HepG2 (cell line): ENCODE measurements around the gene NOP58. TPM values are rescaled to one million over a fixed set of nuclear protein-coding genes. Genes with fewer than 3 reads are reported as not detected.

Experiments
- ATAC-seq: fragments of 200-7000 bp; cut with Tn5 transposase; 3 replicates; pipeline ENCODE4 v1.9.1; 2020; ENCODE audit warnings: mild to moderate bottlenecking, moderate library complexity
- BruUV-seq: library from RNA; stranded (reverse); fragments of 400-500 nt; replicated peaks from 2 replicates; lab custom pipeline; 2021; lab: Mats Ljungman, UMichigan
- CTCF ChIA-PET: fragments of 300-600 bp; formaldehyde crosslinking; extraction: SDS; loops from one replicate; lab custom pipeline; 2021; ENCODE audit warnings: low total read pairs, inconsistent platforms, low intra/inter-chr PET ratio; lab: Yijun Ruan, JAX
- POLR2A ChIA-PET: fragments of 350-600 bp; sonication (Branson Sonifier 250); formaldehyde crosslinking; loops from one replicate; lab custom pipeline; 2020; ENCODE audit warnings: antibody characterized with exemption, inconsistent platforms; lab: Yijun Ruan, JAX
- DNase-seq: peaks from one replicate; pipeline ENCODE4 v3.0.0-alpha.2; 2015; ENCODE audit warnings: low spot score
- FAIRE-seq: peaks from 3 replicates; lab custom pipeline; 2011; peaks lifted over from hg19 to GRCh38; lab: Jason Lieb, UNC
- H2AFZ ChIP-seq: one replicate; pipeline ENCODE4 v1.6.1; 2011; ENCODE audit warnings: low read length, inconsistent platforms
- H3K27ac ChIP-seq: fragments of 300-600 bp; 3 replicates; pipeline ENCODE4 v1.8.0; 2011; ENCODE audit warnings: mixed run types, mild to moderate bottlenecking, mixed read lengths, low read length, inconsistent platforms; ENCODE audit not compliant: insufficient read depth; ENCODE audit errors: extremely low read length
- H3K27me3 ChIP-seq, 2 experiments: fragments of 200-600 bp in 1 of 2; 2 replicates in 1 of 2; 3 replicates in 1 of 2; pipeline versions ENCODE4 v1.6.0 to v1.8.0; 2011; ENCODE audit warnings: low read length in 2 of 2, mild to moderate bottlenecking in 2 of 2, moderate library complexity in 2 of 2, inconsistent platforms in 1 of 2; ENCODE audit not compliant: insufficient read depth in 2 of 2, control insufficient read depth in 1 of 2
- H3K36me3 ChIP-seq, 2 experiments: fragments of 200-600 bp in 1 of 2; replicated peaks in 1 of 2; 2 replicates in 1 of 2; 3 replicates in 1 of 2; pipeline versions ENCODE4 v1.5.1 to v1.8.0; 2011; ENCODE audit warnings: low read length in 2 of 2, inconsistent platforms in 1 of 2; ENCODE audit not compliant: insufficient read depth in 2 of 2, control insufficient read depth in 1 of 2
- H3K4me1 ChIP-seq: 2 replicates; pipeline ENCODE4 v1.5.1; 2012; ENCODE audit warnings: low read length, inconsistent platforms; ENCODE audit not compliant: insufficient read depth
- H3K4me2 ChIP-seq: 2 replicates; pipeline ENCODE4 v1.6.0; 2011; ENCODE audit warnings: low read depth, low read length, inconsistent platforms
- H3K4me3 ChIP-seq, 3 experiments: fragments of 200-600 bp in 1 of 3; sonication (generic), shearing (Covaris generic) in 1 of 3; replicated peaks in 1 of 3; 2 replicates each; pipeline ENCODE4 v1.5.1; 2011 to 2016; ENCODE audit warnings: low read length in 3 of 3, inconsistent platforms in 2 of 3, low read depth in 2 of 3, mild to moderate bottlenecking in 2 of 3, control low read depth in 1 of 3, mixed read lengths in 1 of 3; ENCODE audit not compliant: insufficient read depth in 1 of 3
- H3K79me2 ChIP-seq: one replicate; pipeline ENCODE4 v1.6.1; 2011; ENCODE audit warnings: low read length, inconsistent platforms; ENCODE audit not compliant: insufficient read depth
- H3K9ac ChIP-seq: 2 replicates; pipeline ENCODE4 v1.6.0; 2011; ENCODE audit warnings: mild to moderate bottlenecking, low read depth, low read length, inconsistent platforms; ENCODE audit not compliant: insufficient read depth
- H3K9me3 ChIP-seq: 2 replicates; pipeline ENCODE4 v1.5.1; 2012; ENCODE audit warnings: mild to moderate bottlenecking, low read length
- H4K20me1 ChIP-seq: 2 replicates; pipeline ENCODE4 v1.6.0; 2011; ENCODE audit warnings: inconsistent platforms, mild to moderate bottlenecking, low read length, moderate library complexity; ENCODE audit not compliant: insufficient read depth
- AGO2 ChIP-seq: fragments of 200-400 bp; formaldehyde crosslinking; optimal IDR thresholded peaks from 2 replicates; pipeline ENCODE3; 2017; ENCODE audit warnings: mild to moderate bottlenecking, low read depth, low read length, moderate library complexity
- LCORL ChIP-seq, 2 experiments: fragments of 450-650 bp in 1 of 2; sonication (generic) in 1 of 2; formaldehyde crosslinking in 1 of 2; IDR thresholded peaks; 2 replicates each; pipeline versions ENCODE4 v1.5.0 to v1.6.1; 2017 to 2020; ENCODE audit warnings: antibody characterized with exemption in 1 of 2, missing genetic modification reagents in 1 of 2
- MLLT10 ChIP-seq: sonication (generic); formaldehyde crosslinking; IDR thresholded peaks from 2 replicates; pipeline ENCODE4 v1.4.0; 2020; ENCODE audit warnings: missing genetic modification reagents
- POLR2AphosphoS5 ChIP-seq: IDR thresholded peaks from 2 replicates; pipeline ENCODE4 v1.6.1; 2012; ENCODE audit warnings: low read depth, low read length
- SOX6 ChIP-seq, 2 experiments: fragments of 450-650 bp in 1 of 2; sonication (generic) in 1 of 2; formaldehyde crosslinking in 1 of 2; IDR thresholded peaks; 2 replicates each; pipeline versions ENCODE4 v1.4.0 to v1.6.1; 2017 to 2020; ENCODE audit warnings: antibody characterized with exemption in 1 of 2, mild to moderate bottlenecking in 1 of 2, missing genetic modification reagents in 1 of 2
- XRCC5 ChIP-seq: fragments of 200-400 bp; formaldehyde crosslinking; optimal IDR thresholded peaks from 2 replicates; pipeline ENCODE3; 2017; ENCODE audit warnings: mild to moderate bottlenecking, low read length
- ZBTB2 ChIP-seq: sonication (generic); formaldehyde crosslinking; IDR thresholded peaks from 2 replicates; pipeline ENCODE4 v1.8.0; 2022; ENCODE audit warnings: low read depth, missing genetic modification reagents
- ZBTB39 ChIP-seq: sonication (generic); formaldehyde crosslinking; IDR thresholded peaks from 2 replicates; pipeline ENCODE4 v1.5.0; 2020; ENCODE audit warnings: missing genetic modification reagents
- ZNF337 ChIP-seq: sonication (generic); formaldehyde crosslinking; IDR thresholded peaks from 2 replicates; pipeline ENCODE4 v1.5.1; 2020; ENCODE audit warnings: missing genetic modification reagents, low read depth, mild to moderate bottlenecking, borderline replicate concordance
- ZSCAN30 ChIP-seq: sonication (generic); formaldehyde crosslinking; IDR thresholded peaks from 2 replicates; pipeline ENCODE4 v1.5.0; 2020; ENCODE audit warnings: mild to moderate bottlenecking, missing genetic modification reagents
- WGBS: methylation state at CpG from one replicate; pipeline ENCODE4 v1.1.6; 2017; ENCODE audit warnings: low lambda C conversion rate; 5-methylcytosine and 5-hydroxymethylcytosine counted together
- in situ Hi-C: cut with HindIII; loops from 2 replicates; pipeline ENCODE4 v1.10.0; 2017; ENCODE audit warnings: low pct_unique_long_range_greater_than_20kb; ENCODE audit not compliant: extremely low pct_ligation_motif_present
- intact Hi-C: fragments of 100-400 bp; cut with micrococcal nuclease; formaldehyde crosslinking; loops from one replicate; pipeline ENCODE4 v1.10.0; 2022; ENCODE audit not compliant: unreplicated experiment
- polyA plus RNA-seq, 8 experiments: library from polyadenylated mRNA; depleted of rRNA in 3 of 8; stranded (reverse) in 7 of 8; unstranded in 1 of 8; fragments of >200 nt; fragmentation: Illumina TruSeq in 4 of 8; extraction: Trizol in 4 of 8; gene quantifications; 2 replicates each; pipeline versions ENCODE4 v1.2.1 to v1.2.3, GENCODE V29; 2011 to 2016; ENCODE audit warnings: low read depth in 4 of 8, missing spikeins in 1 of 8, mixed read lengths in 1 of 8; ENCODE audit not compliant: insufficient read depth in 1 of 8
- total RNA-seq, 5 experiments: library from RNA; depleted of rRNA; stranded (reverse); fragments of >200 nt; fragmentation: Illumina TruSeq; extraction: Trizol; gene quantifications; 2 replicates each; pipeline ENCODE4 v1.2.3, GENCODE V29; 2016; ENCODE audit warnings: low read depth in 1 of 5

Gene NOP58
- total and polyA plus RNA-seq, 2 of the 13 experiments (the other 11 are each of a cell fraction or from before 2014, with no cell fraction given), result 74.9 to 203 TPM

GRCh38 chr2:202289394-202290204 is 24.0 kb downstream of the NOP58 start (continued):
- no peak for TF ChIP-seq LCORL (IDR thresholded peaks at IDR 0.05)
- TF ChIP-seq LCORL (CRISPR knock-in tag; IDR thresholded peaks at IDR 0.05), result no peak
- 0 out of 2 replicates have a peak, but pooled peaks have one; percentile 28 for TF ChIP-seq POLR2AphosphoS5
- TF ChIP-seq MLLT10, result no peak
- no peak for TF ChIP-seq ZNF337 (CRISPR knock-in tag)
- TF ChIP-seq ZSCAN30, result no peak
- no peak for TF ChIP-seq ZBTB39
- TF ChIP-seq XRCC5, result no peak
- no peak for TF ChIP-seq ZBTB2 (CRISPR knock-in tag)
- TF ChIP-seq, all 625 proteins: peak for 2

GRCh38 chr2:202290316-202290715 is 24.8 kb downstream of the NOP58 start:
- 96% methylated on average over 3 of the region's 3 CpGs for WGBS
- BruUV-seq, result no TSS peak
- Histone ChIP-seq H4K20me1 (0 out of 2 replicates have a peak, but pooled peaks cover 2% of the 10 kb centered on the region), H3K36me3 (peaks cover 26 to 91% of the 10 kb centered on the region in 2 experiments), H3K9me3 (no peaks in the 10 kb centered on the region), H3K4me1 (no peaks in the 10 kb centered on the region), H3K9ac (no peak overlapping the region), H3K4me2 (no peak overlapping the region), H3K4me3 (no peak overlapping the region), H3K79me2 (peaks cover 10% of the 10 kb centered on the region), H3K27me3 (no peaks in the 10 kb centered on the region), H3K27ac (no peak overlapping the region), H2AFZ (no peak overlapping the region)
- ChIA-PET CTCF (no interaction called here), POLR2A (no interaction called here)
- in situ Hi-C loops (no loop called here), intact Hi-C loops (no loop called here)
- no peak for FAIRE-seq
- no peak for DNase-seq
- ATAC-seq, result no peak
- TF ChIP-seq AGO2, result peak; percentile 22
- no peak for TF ChIP-seq SOX6 (IDR thresholded peaks at IDR 0.05)
- TF ChIP-seq SOX6 (CRISPR knock-in tag; IDR thresholded peaks at IDR 0.05), result no peak
